DND-41 (cell line): ENCODE results near the gene TPH1.

Experiments
- ATAC-seq: fragments of 200-7000 bp; cut with Tn5 transposase; 3 replicates; pipeline ENCODE4 v1.9.1; 2021; ENCODE audit warnings: low read depth; ENCODE audit not compliant: insufficient read depth
- DNase-seq: peaks from one replicate; pipeline ENCODE4 v3.0.0-alpha.2; 2020
- H2AFZ ChIP-seq: 2 replicates; pipeline ENCODE4 v1.6.0; 2012; ENCODE audit warnings: low read depth, low read length
- H3K27ac ChIP-seq: 2 replicates; pipeline ENCODE4 v1.5.1; 2012; ENCODE audit warnings: low read length, inconsistent platforms
- H3K27me3 ChIP-seq: fragments of 200-600 bp; sonication (generic); 2 replicates; pipeline ENCODE4 v1.6.0; 2012; ENCODE audit warnings: low read length, mild to moderate bottlenecking, inconsistent platforms; ENCODE audit not compliant: insufficient read depth, poor library complexity
- H3K36me3 ChIP-seq: 2 replicates; pipeline ENCODE4 v1.5.1; 2012; ENCODE audit warnings: low read length, inconsistent platforms; ENCODE audit not compliant: insufficient read depth
- H3K4me1 ChIP-seq: 2 replicates; pipeline ENCODE4 v1.5.1; 2012; ENCODE audit warnings: mild to moderate bottlenecking, low read length; ENCODE audit not compliant: insufficient read depth
- H3K4me2 ChIP-seq: 2 replicates; pipeline ENCODE4 v1.6.0; 2012; ENCODE audit warnings: mild to moderate bottlenecking, moderate library complexity, low read length, inconsistent platforms; ENCODE audit not compliant: insufficient read depth
- H3K4me3 ChIP-seq, 2 experiments: fragments of 200-600 bp in 1 of 2; shearing (Covaris generic) in 1 of 2; 2 replicates each; pipeline ENCODE4 v1.5.1; 2012 to 2016; ENCODE audit warnings: inconsistent platforms in 2 of 2, low read length in 2 of 2, mild to moderate bottlenecking in 2 of 2, low read depth in 1 of 2, moderate library complexity in 1 of 2
- H3K79me2 ChIP-seq: 2 replicates; pipeline ENCODE4 v1.6.0; 2012; ENCODE audit warnings: low read length, inconsistent platforms; ENCODE audit not compliant: insufficient read depth
- H3K9ac ChIP-seq: 2 replicates; pipeline ENCODE4 v1.6.0; 2012; ENCODE audit warnings: low read depth, mild to moderate bottlenecking, inconsistent platforms, low read length, moderate library complexity
- H3K9me3 ChIP-seq: 2 replicates; pipeline ENCODE4 v1.5.1; 2012; ENCODE audit warnings: low read length, moderate library complexity, mild to moderate bottlenecking, inconsistent platforms; ENCODE audit not compliant: insufficient read depth, severe bottlenecking
- H4K20me1 ChIP-seq: 2 replicates; pipeline ENCODE4 v1.6.0; 2012; ENCODE audit warnings: low read length; ENCODE audit not compliant: insufficient read depth
- CTCF ChIP-seq: IDR thresholded peaks from 2 replicates; pipeline ENCODE4 v1.5.1; 2012; ENCODE audit warnings: borderline replicate concordance, low read length, moderate library complexity, mild to moderate bottlenecking; ENCODE audit not compliant: poor library complexity, severe bottlenecking; ENCODE audit errors: extremely low read depth
- EZH2 ChIP-seq: IDR thresholded peaks from 3 replicates; pipeline ENCODE4 v1.6.1; 2012; ENCODE audit warnings: borderline replicate concordance, low read depth, mild to moderate bottlenecking, moderate library complexity, low read length, inconsistent platforms; ENCODE audit not compliant: severe bottlenecking

Gene TPH1

GRCh38 chr11:18016789-18017188 lies 29.3 kb downstream of the TPH1 start:
- Histone ChIP-seq H3K27ac (no peak overlapping the region), H4K20me1 (no peaks in the 10 kb centered on the region), H3K79me2 (peaks cover 8% of the 10 kb centered on the region), H3K4me2 (no peak overlapping the region), H3K4me3 (no peak overlapping the region), H3K36me3 (no peaks in the 10 kb centered on the region), H3K4me1 (peaks cover 24% of the 10 kb centered on the region), H3K27me3 (no peaks in the 10 kb centered on the region), H2AFZ (no peak overlapping the region), H3K9ac (no peak overlapping the region), H3K9me3 (no peaks in the 10 kb centered on the region)
- no peak for TF ChIP-seq CTCF
- no peak for TF ChIP-seq EZH2
- DNase-seq (no peak), ATAC-seq (no peak)

DNA sequence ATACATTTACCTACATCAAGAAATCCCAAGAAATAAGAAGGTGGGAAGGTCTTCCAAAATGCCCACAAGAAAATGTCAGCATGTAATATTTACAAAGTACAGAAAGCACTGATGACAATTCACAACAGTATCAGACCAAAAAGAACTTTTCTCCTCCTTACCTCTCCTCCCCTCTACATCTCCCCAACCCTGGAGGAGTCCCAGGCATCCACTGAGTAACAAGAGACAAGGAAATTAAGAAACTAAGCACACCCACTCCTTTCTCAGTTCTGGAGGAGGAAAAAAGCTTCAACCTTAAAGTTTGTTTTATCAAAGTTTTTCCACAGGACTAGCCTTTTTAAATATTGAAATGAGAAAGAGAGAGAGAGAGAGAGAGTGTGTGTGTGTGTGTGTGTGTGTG lies 31.2 kb downstream of the TPH1 start:
- Histone ChIP-seq H3K27ac (no peak overlapping the region), H3K4me1 (peaks cover 33% of the 10 kb centered on the region), H2AFZ (peak overlapping the region; percentile 89; the same call in 1 of the 2 replicates), H3K9ac (no peak overlapping the region), H3K4me3 (no peak overlapping the region), H3K27me3 (no peaks in the 10 kb centered on the region), H3K9me3 (no peaks in the 10 kb centered on the region), H3K36me3 (no peaks in the 10 kb centered on the region), H3K4me2 (no peak overlapping the region), H4K20me1 (no peaks in the 10 kb centered on the region), H3K79me2 (peaks cover 22% of the 10 kb centered on the region)
- ATAC-seq, result no peak
- TF ChIP-seq CTCF (no peak), EZH2 (no peak)
- DNase-seq, result no peak

GRCh38 chr11:18013790-18014507 lies 32.1 kb downstream of the TPH1 start:
- peaks cover 22% of the 10 kb centered on the region for H3K79me2 ChIP-seq

More at GRCh38 chr11:18013790-18014507, 32.1 kb downstream of the TPH1 start:
- H4K20me1 ChIP-seq, result no peaks in the 10 kb centered on the region
- H3K9me3 ChIP-seq, result no peaks in the 10 kb centered on the region
- peak overlapping the region; percentile 89 for H2AFZ ChIP-seq
- no peaks in the 10 kb centered on the region for H3K27me3 ChIP-seq
- H3K4me2 ChIP-seq, result peak overlapping the region; percentile 96
- H3K9ac ChIP-seq, result peak overlapping the region; percentile 70
- peak overlapping the region; percentile 88 for H3K27ac ChIP-seq
- DNase-seq (no peak), ATAC-seq (no peak)
- H3K4me1 ChIP-seq, result peaks cover 33% of the 10 kb centered on the region
- H3K36me3 ChIP-seq, result no peaks in the 10 kb centered on the region
- peak overlapping the region; percentile 52 to 73; a peak in 3 of 4 replicates for H3K4me3 ChIP-seq
- TF ChIP-seq CTCF (peak; percentile 21), EZH2 (no peak)
